ENCODE data around the gene ACHE.

The ACHE gene

DNA sequence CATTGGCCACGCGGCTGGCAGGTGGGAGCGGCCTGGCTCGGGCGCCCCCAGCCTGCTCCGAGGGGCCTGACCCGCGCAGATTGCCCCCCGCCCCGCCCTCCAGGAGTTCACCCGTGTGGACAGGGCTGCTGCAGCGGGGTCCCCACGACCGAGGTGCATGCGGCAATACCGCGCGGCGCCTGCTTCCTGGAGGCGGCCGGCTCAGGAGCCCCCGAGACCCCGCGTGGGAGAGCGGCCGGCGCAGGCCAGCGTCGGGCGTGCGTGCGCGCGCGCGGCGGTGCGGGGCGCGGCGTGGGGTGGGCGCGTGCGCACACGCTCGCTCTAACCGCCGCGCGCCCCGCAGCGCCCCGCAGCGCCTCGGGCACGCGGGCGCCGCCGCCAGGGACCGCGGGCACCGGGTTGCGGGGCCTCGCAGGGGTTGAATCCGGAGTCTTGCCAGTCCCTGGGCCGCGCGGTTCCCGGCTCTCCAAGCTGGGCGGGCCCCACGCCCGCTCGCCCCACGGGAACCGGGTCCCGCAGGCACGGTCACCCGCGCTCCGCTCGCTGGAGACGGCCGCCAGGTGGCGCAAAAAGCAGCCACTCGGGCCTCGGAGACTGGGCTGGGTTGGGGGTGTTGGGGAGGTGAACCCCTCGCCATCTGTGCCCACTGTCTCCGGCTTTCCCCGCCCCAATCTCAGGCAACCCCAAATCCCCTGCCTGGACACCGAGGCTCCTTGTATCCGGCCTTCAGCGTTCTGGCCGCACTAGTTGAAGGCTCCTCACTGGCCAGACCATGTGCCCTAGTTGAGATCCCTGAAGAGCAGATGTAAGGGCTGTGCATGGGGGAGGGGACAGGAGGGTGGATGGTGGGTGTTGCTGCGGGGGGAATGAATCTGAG lies 1.3 kb upstream of the ACHE start:
- DNase-seq (ENCODE audit: low read depth in 2 of 2, low spot score in 1 of 2): no peak

DNA sequence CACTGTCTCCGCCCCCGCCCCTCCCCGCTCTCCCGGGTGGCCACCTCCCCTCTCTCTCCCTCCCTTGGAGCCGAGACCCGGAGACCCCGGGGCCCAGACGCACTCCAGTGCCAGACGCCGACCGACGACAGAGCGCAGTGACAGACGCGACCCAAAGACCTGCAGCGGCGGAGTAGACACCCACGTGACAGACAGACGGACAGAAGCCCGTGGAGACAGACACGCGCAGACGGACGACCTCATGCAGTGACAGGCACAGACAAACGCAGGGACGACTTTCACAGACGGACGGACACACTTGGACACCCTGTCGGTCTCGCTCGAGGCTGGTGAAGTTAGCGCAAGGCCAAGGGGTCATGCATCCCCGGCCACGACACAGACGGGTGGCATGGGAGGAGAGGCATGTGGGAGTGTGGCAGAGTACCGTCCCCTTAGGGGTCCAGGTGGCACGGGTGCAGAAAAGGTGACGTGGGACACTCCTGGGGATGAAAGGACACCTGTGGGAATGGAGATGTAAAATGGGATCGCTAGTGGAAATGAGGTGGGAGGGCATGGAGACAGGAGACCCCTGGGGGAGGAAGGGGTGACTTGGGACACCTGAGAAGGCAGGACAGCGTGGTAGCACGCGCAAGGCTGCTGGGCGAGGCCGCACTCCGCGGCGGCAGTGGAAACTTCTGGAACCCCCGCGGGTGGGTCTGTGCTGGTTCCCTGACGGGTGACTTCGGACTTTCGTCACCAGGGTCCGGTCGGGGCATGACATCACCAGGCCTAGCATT lies 456 bp upstream of the ACHE start:
- no peak for DNase-seq (ENCODE audit: low read depth in 2 of 2, low spot score in 1 of 2)

DNA sequence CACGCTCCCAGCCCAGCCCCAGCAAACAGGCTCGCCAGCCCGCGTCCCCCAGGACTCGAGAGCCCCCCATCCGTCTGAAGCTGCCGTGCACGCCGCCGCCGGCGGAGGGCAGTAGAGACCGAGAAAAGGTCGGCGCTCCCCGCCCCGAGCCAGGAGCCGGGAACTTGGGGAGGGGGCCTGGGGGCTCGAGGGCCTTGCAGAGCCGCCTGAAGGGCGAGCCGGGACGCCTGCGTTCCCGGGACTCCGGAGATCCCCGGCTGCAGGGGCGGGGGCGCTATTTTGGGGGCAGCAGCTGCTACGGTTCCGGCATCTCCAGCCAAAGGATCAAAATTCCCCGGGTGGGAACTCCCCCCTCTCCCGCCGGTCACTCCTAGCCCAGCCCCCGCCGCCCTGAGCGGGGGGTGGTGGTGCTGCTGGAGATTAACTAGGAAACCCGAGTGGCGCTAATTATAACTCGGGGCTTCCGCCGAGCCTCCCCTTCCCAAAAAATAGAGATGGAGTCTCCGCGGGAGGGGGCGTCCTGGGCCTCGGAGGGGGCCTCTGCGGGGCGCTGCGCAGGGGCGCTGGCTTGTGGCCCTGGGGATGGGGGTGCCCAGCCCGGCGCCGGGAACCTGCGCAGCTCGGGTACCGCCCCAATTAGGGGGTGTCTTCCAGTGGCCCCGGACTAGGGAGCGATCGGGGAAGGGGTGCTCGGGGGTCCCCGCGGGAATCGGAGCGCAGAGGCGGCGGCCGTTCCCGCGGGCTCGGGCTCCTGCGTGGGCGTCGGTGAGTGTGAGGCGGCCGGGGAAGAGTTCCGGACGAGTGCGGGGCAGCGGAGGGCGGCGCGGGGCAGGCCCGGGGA lies 608 bp downstream of the ACHE start:
- DNase-seq (ENCODE audit: low read depth in 2 of 2, low spot score in 1 of 2): no peak

DNA sequence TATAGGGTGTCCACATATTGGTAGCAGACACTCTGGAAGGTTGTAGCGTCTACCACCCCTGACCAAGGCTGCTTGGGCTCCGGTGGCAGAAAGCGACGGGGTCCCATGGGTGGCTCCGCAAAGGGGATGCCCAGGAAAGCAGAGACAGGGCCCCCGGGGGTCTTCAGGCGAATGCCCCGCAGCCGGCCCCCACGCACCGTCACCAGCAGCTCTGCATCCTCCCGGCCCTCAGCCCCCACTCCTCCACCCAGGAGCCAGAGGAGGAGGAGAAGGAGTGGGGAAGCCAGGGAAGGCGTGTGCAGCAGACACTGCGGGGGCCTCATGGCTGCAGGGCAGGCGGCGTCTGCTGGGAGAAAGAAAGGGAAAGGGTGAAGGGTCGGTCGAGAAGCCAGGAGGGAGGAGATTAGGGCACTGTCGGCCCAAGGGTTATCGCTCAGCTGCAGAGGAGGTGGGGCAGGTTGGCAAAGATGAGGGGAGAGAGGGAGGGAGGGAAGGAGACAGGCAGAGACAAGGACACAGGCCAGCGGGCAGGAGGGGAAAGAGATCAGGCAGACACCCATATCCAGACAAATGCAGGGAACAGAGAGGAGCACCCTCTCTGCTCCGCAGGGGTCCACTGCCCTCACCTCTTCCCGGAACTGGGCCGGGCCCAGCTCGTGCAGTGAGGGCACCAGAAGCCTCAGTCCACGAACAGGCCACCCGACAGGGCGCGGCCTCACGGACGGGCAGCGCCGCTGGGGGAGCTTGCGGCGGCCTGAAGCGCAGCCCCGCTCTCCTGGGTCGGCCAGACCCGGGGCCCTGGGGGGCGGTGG lies 1.6 kb downstream of the ACHE start:
- DNase-seq (ENCODE audit: low read depth in 2 of 2, low spot score in 1 of 2): no peak

DNA sequence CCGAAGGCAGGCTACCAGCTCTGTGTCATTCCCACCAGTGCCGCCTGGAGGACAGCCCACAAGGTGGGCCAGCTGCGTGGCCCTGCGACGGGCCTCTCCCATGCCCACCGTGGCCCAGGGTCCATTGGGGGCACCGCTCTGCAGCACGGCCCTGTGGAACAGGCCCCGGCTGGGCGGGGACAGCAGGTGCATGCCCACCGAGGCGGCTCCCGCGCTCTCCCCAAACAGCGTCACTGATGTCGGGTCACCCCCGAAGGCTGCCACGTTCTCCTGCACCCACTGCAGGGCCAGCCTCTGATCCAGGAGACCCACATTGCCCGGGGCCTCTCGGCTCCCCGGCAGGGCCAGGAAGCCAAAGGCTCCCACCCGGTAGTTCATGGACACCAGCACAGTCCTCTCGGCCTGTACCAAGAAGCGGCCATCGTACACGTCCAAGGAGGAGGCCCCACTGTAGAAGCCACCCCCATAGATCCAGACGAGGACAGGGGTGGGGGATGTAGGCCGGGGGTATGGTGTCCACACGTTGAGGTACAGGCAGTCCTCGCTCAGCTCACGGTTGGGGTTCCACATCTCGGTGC lies 2.3 kb downstream of the ACHE start:
- no peak for DNase-seq (ENCODE audit: low read depth in 2 of 2, low spot score in 1 of 2)

DNA sequence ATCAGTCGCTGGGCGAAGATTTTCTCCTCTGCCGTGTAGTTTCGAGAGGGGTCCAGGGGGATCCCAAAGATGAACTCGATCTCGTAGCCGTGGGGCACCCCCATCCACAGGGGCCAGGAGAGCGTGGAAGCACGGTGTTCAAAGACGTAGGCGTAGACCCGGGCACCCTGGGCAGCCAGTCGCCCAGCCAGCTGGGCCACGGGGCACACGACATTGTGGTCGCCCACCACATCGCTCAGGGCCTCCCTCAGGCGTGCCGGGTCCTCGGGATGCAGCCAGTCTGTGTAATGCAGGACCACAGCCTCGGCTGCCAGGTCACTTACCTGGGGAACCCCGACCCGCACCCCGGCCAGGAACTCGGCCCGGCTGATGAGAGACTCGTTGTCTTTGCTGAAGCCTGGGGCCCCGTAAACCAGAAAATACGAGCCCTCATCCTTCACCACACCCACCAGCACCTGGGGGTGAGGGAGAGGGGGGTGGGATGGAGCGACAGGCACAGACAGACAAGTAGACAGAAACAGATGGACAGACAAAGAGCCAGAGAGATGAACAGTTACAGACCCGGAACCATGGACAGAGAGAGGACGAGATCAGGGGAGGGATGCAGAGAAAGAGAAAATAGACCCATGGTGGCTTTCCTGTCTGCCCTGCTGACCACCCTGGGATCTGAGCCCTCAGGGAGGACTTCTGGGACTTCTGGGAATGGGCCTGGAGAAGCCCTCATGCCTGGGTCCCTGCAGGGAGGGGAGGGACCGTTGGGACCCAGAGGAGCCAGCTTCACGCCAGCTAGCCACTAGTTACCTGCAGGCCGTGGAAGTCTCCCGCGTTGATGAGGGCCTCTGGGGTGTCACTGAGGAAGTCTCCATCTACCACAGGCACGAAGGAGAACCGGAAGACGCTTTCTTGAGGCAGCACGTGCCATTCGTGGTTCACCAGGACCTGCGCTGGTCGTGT lies 3.0 kb downstream of the ACHE start:
- DNase-seq (ENCODE audit: low read depth in 2 of 2, low spot score in 1 of 2): no peak

DNA sequence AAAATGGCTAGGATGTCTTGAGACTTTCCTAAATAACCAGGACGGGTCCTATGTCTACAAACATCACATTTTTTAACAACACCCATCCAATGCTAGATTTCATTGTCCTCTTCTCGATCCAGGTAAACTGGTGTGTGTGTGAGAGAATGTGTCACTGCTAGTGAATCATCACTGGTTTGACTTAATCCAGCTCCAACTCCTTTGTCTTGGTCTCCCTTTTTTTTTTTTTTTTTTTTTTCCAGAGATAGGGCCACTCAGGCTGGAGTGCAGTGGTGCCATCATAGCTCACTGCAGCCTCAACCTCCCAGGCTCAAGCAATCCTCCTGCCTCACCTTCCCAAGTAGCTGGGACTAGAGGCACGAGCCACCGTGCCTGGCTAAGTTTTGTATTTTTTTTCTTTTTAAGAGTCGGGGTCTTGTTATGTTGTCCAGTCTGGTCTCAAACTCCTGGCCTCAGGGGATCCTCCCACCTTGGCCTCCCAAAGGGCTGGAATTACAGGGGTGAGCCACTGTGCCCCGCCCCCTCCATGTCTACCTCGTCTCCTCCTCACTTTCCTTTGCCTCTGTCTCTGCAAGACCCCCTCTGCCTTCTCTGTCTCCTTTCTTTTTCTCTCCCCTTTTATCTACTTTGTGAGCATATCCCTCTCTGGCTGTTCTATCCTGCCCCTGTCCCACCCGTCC lies 4.0 kb downstream of the ACHE start:
- no peak for DNase-seq (ENCODE audit: low read depth in 2 of 2, low spot score in 1 of 2)

DNA sequence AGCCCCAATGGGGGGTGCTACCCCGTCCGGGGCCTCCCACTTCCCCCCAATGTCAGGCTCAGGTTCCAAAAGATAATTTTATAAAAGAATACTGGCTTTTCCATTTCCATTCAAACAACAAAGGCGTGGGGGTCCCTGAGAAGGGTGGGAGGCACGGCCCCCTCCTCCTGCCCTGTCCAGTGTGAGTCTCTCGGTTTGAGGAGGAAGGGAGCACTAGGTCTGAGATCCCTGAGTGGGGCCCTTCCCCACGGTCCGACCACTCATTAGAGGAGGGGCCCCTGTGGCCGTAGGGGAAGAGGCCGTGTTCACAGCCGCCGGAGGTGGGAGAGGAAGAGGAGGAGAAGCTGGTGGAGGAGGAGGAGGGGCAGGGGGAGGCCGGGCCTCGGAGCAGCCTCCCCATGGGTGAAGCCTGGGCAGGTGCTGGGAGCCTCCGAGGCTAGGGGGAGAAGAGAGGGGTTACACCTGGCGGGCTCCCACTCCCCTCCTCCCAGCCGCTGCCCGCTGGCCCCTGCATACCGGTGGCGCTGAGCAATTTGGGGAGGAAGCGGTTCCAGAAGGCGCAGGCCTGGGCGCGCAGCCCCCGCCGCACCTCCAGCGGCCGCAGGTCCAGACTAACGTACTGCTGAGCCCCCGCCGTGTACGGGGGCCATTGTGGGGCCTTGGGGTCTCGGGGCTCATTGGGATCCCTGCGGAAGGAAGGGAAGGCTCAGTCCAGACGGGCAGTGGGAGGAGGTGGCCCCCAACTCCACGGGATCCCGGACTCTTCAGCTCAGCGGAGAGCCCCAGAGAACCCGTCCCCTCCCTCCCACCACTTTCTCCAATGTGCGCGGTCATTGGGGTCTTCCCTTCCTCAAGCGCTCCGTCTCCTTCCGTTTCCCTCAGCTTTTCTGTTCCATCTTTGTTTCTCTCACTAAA lies 4.8 kb downstream of the ACHE start:
- no peak for DNase-seq (ENCODE audit: low read depth in 2 of 2, low spot score in 1 of 2)

DNA sequence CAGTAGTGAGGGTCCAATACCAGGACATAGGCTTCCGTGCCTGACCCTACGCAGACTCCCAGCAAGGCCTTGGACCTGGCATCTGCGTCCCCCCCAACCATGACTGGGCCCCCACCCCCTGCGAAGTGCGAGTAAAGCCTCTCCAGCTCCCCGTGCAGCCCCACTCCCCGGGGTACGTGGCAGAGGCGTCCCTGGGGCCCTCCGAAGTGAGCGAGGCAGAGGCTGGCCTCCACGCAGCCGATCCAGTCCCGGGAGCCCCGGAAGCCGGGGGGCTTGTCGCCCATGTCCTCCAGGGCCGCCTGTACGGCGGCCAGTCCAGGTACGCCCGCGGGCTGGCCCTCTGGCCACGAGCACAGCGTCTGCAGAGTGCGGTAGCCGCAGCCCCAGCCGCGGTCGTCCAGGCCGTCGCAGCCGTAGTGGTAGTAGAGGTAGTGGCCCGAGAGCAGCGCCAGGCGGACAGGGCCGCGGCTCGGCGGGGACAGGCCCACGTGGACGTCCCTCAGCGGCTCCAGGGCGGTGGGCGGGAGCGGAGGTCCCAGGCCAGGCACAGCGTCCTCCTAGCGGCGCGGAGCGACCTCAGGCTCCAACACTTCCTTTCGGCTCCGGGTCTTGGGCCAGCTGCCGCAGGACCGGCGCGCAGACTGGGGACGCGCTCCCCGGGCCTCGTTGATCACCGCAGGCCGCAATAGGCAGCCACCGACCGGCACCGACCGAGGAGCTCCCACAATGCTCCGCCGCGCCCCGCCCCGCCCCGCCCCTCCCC lies 6.5 kb downstream of the ACHE start, which contains the start of gene UFSP1:
TSS of gene UFSP1 (minus strand) at position 728 of the 763 bp plus-strand sequence. CDS start at position 284, 444 bp downstream.
- no peak for DNase-seq (ENCODE audit: low read depth in 2 of 2, low spot score in 1 of 2)

DNA sequence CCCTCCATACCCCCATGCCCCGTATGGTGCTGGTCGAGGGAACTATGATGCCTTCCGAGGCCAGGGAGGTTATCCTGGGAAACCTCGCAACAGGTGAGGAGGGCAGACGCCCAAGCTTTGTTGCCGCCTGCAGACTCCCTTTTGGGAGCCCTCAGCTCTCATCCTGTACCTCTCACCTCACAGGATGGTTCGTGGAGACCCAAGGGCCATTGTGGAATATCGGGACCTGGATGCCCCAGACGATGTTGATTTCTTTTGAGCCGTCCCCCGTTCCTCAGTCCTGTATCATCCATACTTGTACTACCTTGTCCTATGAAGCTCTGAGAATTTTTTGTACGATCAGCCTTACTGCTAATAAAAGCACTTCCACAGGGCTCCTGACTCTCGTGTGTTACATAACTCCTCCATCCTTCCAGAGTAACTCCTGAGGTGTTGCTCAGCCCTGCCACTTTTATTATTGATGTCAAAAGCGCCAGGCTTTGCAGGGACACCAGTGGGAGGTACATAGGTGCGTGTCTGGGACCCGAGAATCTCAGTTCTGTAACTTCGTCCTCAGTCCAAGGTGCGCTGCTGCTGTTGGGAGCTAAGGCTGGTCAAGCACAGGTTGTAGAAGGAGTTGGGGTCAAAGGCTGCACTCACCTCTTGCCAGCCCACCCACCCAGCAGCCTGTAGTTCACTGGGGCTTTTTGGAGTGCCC lies 7.2 kb downstream of the ACHE start:
- no peak for DNase-seq (ENCODE audit: low read depth in 2 of 2, low spot score in 1 of 2)

DNA sequence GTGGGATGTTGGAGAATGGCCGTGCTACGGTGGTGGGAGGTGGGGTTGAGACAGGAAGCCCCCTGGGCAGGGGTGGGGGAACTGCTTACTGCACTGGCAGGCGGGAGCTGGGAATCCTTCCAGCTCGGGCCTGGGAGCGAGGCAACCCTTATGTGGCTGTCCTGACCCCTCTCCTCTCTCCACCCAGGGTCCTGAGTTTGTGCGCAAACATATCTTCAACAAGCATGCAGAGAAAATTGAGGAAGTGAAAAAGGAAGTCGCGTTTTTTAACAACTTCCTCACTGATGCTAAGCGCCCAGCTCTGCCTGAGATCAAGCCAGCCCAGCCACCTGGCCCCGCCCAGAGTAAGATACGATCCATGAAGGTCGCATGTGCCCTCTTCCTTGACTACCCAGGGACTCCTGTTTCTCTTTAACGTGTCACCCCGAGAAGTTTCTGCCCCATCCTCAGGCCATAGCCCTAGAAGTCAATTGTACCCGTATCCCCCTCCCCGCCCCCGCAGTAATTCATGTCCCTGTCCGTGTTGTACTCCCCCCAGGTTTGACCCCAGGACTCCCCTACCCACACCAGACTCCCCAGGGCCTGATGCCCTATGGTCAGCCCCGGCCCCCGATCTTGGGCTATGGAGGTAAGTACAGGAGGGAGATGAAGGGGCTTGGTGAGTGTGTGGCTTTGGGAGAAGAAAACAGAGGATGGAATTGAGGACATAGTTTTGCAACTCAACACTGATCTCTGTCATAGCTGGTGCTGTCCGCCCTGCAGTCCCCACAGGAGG lies 8.0 kb downstream of the ACHE start:
- DNase-seq (ENCODE audit: low read depth in 2 of 2, low spot score in 1 of 2): no peak

DNA sequence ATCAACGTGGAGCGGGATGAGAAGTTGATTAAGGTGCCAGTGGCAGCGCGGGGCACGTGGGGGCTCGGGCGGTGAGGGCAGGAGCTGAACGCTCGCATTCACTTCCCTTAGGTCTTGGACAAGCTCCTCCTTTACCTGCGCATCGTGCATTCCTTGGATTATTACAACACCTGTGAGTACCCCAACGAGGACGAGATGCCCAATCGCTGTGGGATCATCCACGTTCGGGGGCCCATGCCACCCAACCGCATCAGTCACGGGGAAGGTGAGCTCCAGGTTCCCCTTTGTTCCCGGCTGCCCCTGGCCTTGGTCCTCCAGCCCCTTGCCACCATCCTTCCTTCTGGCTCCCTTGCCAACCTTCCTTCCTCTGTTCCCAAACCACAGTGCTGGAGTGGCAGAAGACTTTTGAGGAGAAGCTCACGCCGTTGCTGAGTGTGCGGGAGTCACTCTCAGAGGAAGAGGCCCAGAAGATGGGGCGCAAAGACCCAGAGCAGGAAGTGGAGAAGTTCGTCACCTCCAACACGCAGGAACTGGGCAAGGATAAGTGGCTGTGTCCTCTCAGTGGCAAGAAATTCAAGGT lies 8.7 kb downstream of the ACHE start:
- no peak for DNase-seq (ENCODE audit: low read depth in 2 of 2, low spot score in 1 of 2)

DNA sequence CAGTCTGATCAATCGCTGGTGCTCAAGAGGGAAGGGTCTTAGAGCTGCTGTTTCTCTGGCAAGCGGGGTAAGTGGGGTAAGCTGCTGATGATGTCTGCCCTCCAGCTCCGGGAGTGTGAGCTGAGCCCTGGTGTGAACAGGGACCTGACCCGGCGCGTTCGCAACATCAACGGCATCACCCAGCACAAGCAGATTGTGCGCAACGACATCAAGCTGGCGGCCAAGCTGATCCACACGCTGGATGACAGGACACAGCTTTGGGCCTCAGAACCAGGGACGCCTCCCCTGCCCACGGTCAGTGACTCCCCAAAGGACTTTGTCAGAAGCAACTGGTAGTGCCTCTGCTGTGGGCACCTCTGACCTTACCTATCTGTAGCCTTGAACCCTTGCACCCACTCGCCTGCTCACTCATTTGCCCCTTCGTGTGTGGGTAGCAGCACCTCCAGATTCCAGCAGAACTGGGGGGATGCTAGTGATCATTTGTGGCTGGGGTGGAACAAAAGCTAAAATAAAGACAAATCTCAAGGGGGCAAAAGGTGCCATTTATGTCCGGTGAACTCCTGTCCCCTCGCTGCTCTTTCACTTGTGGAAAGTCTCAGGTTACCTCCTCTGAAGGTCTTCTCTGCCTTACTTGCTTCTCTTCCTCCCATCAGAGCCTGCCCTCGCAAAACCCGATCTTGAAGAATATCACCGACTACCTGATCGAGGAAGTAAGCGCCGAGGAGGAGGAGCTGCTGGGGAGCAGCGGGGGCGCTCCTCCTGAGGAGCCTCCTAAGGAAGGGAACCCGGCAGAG lies 9.3 kb downstream of the ACHE start:
- no peak for DNase-seq (ENCODE audit: low read depth in 2 of 2, low spot score in 1 of 2)

DNA sequence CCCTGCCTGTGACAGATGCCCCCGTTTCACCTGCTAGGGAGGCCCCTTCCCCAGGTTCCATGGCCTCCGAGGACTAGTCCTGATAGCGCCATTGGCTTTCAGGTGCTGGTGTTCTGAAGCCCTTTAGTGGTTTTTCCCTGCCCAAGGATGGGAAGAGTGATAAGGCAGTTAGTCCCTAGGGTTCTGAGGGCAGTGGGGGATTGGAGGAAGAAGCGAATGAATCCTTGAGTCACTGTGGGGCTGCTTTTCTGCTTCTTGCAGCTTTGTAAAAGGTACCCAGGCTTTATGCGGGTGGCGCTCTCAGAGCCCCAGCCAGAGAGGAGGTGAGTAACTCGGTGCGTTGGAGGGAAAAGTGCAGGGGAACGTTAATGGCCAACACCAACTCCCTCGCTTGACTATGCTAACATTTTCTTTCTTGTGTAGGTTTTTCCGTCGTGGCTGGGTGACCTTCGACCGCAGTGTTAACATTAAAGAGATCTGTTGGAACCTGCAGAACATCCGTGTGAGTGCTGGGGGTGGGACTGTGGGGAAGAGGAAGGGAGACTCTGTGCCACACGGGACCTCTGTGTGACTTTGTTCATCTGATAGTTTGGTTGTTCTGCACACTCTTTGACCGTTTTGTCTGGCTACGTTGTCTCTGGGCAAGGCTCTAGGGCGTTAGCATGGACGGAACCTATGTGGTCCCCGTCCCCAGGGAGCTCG lies 10.1 kb downstream of the ACHE start:
- DNase-seq (ENCODE audit: low read depth in 2 of 2, low spot score in 1 of 2): no peak

Data from stimulated activated CD8-positive, alpha-beta memory T cell treated with anti-CD3 and anti-CD28 coated beads, Interleukin-4, amount 100 ng/mL, for 4 hours (primary cell).